Activated effector memory CD4-positive, alpha-beta T cell treated with anti-CD3 and anti-CD28 coated beads, Interleukin-2, amount 50 U/mL, for 16 hours (primary cell): ENCODE measurements around the gene COL23A1.
"Not testable (repeated sequence)": the region's sequence is repeated elsewhere in the genome, so short reads cannot be mapped to it uniquely, and the experiment has no call there.

Experiments used
- DNase-seq: peaks from one replicate; pipeline ENCODE4 v3.0.0-alpha.2; 2020

The COL23A1 gene

DNA sequence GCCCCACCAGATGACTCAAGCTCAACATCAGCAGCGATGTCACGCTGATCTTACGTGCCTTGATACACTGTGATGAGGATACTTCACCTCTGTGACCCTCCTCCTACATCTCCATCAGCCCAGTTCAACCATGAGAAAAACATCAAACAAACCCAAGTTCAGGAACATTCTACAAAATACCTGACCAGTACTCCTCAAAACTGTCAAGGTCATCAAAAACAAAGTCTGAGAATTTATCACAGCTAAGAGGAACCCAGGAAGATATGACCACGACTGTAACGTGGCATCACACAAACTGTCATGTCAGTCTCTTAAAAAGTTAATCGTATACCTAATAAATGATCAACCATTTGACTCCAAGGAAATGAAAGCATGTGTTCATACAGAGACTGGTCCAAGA, 90.8 kb downstream of the COL23A1 start:
- DNase-seq: no peak

DNA sequence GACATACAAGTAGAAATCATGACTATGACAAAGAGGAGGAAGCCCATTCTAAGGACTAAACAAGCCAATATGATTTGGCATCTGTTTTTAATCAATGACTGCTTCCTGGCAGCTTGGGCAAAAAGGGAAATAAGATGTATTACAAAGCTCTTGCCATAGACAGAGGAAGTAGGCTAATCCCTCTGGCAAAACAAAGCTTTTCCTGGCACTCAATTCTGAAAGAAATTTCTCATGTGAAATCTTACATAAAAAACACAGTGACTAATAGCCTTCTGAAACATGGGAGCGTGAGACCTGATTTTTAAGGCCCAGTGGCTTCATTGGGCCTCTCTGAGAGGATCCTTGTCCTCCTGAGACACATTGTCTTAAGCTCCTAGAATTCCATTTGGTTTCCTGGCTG, 93.6 kb downstream of the COL23A1 start:
- DNase-seq: no peak

- no peak for DNase-seq
These were observed 94.0 kb downstream of the COL23A1 start for GRCh38 chr5:178496214-178496613.

DNA sequence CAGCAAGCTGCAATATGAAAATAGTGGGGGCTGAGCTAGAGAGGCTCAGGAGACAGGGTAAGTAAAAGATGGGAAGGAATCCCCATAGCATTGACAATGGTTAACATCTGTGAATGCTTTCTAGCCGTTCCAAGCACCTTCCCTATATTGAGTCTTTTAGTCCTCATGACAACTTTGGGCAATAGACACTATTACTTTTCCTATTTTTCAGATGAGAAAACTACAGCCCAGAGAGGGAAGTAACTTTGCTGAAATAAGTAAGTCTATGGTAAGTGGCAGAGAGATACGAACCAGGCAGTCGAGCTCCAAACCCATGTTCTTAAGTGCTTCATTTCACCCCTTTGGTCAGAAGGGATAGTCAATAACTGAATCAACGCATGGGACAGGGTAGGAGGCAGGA, 94.5 kb downstream of the COL23A1 start:
- DNase-seq: no peak

GRCh38 chr5:178492278-178492677, 97.9 kb downstream of the COL23A1 start:
- no peak for DNase-seq

DNA sequence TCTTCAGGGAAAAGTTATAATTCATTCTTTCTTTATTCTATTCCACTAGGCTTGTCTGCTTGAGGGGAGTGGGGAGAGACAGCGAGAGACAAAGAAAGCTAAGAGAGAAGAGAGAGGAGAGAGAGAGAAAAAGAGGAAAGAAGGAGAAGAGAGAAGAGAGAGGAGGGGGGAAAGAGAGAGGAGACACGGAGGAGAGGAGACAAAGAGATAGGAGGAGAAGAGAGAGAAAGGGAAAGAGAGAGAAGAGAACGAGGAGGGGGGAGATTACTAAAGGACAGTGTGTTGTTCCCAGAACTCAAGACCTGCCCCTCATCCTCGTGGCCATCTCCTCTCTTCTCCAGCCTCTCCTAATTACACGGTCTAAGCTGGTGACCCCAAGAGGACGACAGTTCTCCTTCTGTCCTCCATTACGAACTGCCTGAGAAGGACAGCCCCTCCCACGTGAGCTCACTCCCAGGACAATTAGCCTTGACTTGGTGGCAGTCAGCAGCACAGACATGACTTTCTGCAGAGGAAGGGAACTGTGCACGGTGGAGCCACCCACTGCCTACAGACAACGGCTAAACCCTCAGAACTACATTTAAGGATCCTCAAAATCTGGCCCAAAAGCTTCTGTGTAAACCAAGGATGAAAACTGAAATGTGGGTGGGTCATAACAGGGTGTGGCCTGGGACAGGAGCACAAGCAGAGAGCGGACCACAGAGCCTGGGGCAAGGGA, 99.1 kb downstream of the COL23A1 start:
- no peak for DNase-seq

DNA sequence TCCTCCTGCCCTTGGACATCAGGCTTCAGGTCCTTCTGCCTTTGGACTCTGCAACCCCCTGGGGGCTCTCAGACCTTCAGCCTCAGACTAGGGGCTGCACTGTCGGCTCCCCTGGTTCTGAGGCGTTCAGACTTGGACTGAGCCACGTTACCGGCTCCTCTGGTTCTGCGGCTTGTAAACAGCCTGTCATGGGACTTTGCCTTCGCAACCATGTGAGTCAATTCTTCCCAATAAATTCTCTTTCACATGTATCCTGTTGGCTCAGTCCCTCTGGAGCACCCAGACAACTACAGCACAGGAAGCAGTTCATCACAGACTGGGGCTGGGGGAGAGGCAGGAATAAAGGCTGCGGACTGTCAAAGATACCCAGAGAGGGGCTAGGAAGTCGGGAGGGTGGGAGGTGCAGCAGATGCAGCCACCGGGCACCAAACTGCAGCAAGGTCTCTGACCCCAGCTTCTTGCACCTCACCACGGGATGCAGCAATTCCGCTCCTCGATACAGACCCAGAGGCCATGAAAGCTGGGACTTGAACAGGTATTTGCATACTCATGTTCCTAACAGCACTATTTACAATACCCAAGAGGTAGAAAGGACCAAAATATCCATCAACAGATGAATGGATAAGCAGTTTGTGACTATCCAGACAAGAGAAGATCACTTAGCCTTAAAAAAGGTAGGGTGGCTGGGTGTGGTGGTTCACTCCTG, 100.8 kb downstream of the COL23A1 start:
- DNase-seq: no peak

GRCh38 chr5:178488696-178489095, 101.5 kb downstream of the COL23A1 start:
- DNase-seq: no peak

- no peak for DNase-seq
These were observed 102.1 kb downstream of the COL23A1 start for GRCh38 chr5:178487911-178488600.

DNA sequence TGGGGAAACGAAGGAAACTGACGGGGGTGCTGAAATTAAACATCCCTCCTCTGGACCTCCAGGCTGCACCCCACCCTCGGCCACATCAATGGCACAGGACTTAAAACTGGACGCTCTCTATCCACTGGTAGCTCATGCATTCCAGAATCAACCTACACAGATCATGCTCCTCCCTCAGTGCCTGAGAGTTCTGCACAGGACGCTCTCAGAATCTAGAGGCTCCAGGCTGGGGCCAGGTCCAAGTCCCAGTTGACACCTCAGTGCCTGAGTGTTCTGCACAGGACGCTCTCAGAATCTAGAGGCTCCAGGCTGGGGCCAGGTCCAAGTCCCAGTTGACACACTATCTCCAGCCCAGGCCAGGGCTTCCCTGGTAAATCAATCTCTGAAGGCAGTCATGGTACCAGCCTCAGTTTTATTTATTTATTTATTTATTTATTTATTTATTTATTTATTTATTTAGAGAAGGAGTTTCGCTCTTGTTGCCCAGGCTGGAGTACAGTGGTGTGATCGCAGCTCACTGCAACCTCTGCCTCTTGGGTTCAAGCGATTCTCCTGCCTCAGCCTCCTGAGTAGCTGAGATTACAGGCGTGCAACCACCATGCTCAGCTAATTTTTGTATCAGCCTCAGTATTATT, 103.2 kb downstream of the COL23A1 start:
- DNase-seq: not testable (repeated sequence)

GRCh38 chr5:178486239-178486641, 104.0 kb downstream of the COL23A1 start:
- no peak for DNase-seq

GRCh38 chr5:178483620-178484019, 106.6 kb downstream of the COL23A1 start:
- DNase-seq: peak; percentile 75

DNA sequence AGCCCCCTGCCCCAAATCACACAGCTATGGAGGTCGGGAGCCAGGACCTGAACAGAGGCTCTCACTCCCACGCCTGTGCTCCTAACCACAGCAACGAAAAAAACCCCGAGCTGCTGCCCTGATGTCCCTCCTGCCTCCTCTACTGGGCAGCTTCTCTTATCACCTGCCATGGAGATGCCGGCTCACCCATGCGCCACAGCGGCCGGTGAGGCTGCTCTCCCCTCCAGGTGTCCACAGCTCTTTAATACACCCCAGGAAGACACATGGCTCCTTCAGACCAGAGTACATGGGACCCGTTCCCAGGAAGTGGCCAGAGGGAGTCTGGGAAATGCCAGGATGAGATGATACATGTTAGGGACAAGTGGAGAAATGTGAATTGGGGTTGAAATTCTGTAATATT, 110.9 kb downstream of the COL23A1 start:
- no peak for DNase-seq

DNA sequence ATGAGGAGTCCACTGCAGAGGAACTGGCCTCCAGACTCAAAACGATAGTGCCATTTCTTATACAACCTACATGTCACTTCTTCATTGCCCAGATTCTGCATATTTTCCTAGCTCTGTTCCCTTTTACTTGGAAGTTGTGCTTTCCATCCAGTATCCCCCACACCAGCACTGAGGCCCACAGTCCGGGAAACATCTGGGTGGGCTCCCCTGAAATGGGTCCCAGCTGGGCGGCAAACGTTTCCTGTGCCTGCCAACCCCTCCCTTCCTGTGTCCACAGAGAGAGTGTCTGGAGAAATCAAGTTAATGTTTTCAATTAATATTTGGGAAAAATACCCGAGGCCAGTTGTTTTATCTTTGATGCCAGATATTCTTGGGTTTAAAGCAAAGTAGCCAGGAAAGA, 111.8 kb downstream of the COL23A1 start:
- no peak for DNase-seq

GRCh38 chr5:178477802-178478201, 112.4 kb downstream of the COL23A1 start:
- DNase-seq: no peak

DNA sequence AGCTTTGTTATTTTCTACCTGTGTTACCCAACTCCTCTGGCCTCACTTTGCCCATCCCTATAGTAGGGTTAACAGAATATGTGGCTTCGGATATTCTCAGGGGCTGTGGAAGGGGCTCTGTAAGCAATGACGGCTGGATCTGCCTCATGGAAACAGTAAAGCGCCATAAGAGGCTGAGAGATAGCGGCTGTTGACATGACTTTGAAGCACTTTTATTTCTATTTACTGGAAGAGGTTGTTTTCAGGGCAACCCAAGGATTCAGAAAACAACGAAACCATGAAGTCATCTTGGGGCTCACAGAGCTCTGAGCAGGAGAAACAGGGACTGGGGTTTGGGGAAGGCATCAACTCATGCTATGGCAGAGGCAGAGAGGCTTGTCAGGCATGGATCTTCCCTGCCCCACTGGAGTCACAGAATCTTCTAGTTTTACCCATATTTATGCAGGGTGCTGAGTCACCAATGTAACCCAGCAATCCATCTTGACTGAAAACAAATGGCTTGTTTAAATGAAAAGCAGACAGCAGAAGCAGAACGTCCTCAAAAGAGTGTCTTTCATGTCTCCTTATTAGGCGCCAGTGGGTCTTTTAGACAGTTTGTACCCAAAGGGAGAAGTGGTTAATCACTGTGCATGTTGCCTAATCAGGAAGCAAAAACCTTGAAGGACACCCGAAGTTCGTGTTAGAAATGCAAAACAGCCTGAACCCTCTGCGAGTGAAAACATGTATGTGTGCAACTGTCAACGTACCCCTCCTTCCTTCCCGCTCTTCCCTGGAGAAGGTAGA, 113.0 kb downstream of the COL23A1 start:
- DNase-seq: no peak

DNA sequence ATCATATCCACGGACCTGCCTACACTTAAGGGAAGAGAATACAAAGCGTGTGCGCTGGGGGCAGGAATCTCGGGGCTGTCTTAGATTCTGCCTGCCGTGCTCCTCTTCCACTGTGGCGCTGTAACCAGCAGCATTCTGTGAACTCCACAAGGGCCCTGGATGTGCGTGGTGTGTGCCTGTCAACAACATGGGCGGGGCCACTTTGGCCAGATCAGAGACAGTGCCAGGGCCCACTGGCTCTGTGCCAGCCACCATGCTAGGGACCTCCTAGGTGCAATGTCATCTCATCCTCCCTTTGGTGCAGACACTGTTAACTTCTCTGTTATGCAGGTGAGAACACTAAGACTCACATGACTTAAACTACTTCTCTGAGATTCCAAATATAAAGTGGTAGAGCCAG, 113.7 kb downstream of the COL23A1 start:
- DNase-seq: no peak

GRCh38 chr5:178475422-178475821, 114.8 kb downstream of the COL23A1 start:
- no peak for DNase-seq

- no peak for DNase-seq
These were observed 115.5 kb downstream of the COL23A1 start for GRCh38 chr5:178474562-178475184.

- peak; percentile 14 for DNase-seq
These were observed 116.3 kb downstream of the COL23A1 start for GRCh38 chr5:178473854-178474253.

- peak; percentile 14 for DNase-seq
These were observed 118.1 kb downstream of the COL23A1 start for GRCh38 chr5:178472138-178472537.

GRCh38 chr5:178471711-178472110, 118.5 kb downstream of the COL23A1 start:
- DNase-seq: peak; percentile 24

GRCh38 chr5:178470760-178471025, 119.5 kb downstream of the COL23A1 start:
- no peak for DNase-seq
